Large intestine (tissue), 3 donors: Measurements from ENCODE around the gene HS3ST6. TPM values are rescaled to one million over a fixed set of nuclear protein-coding genes. Genes with fewer than 3 reads are reported as not detected.

Source experiments
- DNase-seq, 2 donors: peaks; one replicate each; pipeline versions ENCODE4 v3.0.0 to v3.0.0-alpha.2; 2013
- H3K27ac ChIP-seq: one replicate; pipeline ENCODE4 v1.5.1; 2013; ENCODE audit warnings: low read length
- H3K27me3 ChIP-seq: 2 replicates; pipeline ENCODE4 v1.6.1; 2013; ENCODE audit warnings: low read length; ENCODE audit not compliant: control insufficient read depth, insufficient read depth
- H3K36me3 ChIP-seq: 2 replicates; pipeline ENCODE4 v1.6.1; 2013; ENCODE audit warnings: low read length; ENCODE audit not compliant: control insufficient read depth, insufficient read depth
- H3K4me1 ChIP-seq: one replicate; pipeline ENCODE4 v1.6.1; 2013; ENCODE audit warnings: low read length; ENCODE audit not compliant: control insufficient read depth, insufficient read depth
- H3K4me3 ChIP-seq: one replicate; pipeline ENCODE4 v1.5.1; 2013; ENCODE audit warnings: low read length
- H3K9me3 ChIP-seq: one replicate; pipeline ENCODE4 v1.6.1; 2013; ENCODE audit warnings: mild to moderate bottlenecking, low read depth, low read length, moderate library complexity; ENCODE audit not compliant: control insufficient read depth
- WGBS: methylation state at CpG from one replicate; pipeline ENCODE4 v1.1.5; 2013; ENCODE audit warnings: low lambda C conversion rate; ENCODE audit not compliant: insufficient coverage; 5-methylcytosine and 5-hydroxymethylcytosine counted together
- polyA plus RNA-seq: library from polyadenylated mRNA; unstranded; fragments of 120-200 nt; gene quantifications from one replicate; pipeline ENCODE4 v1.2.1, GENCODE V29; 2013

HS3ST6 gene
- polyA plus RNA-seq, 1 donor: 0.04 TPM

DNA sequence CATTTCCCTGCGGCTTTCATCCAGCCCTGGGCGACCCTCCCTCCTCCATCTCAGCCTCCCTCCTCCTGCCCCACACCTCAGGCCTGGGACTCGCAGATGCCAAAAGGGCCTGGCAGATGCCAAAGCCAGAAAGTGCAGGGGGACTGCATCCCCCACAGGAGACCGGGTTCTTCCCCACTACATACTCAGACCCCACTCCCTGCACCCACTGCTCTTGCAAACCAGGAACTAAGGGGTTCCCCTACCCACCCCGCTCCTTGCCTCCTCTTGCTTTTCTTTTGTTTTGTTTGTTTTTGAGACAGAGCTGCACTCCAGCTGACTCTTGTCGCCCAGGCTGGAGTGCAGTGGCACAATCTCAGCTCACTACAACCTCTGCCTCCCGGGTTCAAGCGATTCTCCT, 3.2 kb downstream of the HS3ST6 start:
- Histone ChIP-seq H3K4me1 (peaks cover 34% of the 10 kb centered on the region), H3K27ac (no peak overlapping the region), H3K9me3 (peaks cover 13% of the 10 kb centered on the region), H3K27me3 (peaks cover 48% of the 10 kb centered on the region), H3K36me3 (no peaks in the 10 kb centered on the region), H3K4me3 (no peak overlapping the region)
- WGBS: no CpG with 5 or more reads among the region's 8 CpGs
- DNase-seq: no peak

DNA sequence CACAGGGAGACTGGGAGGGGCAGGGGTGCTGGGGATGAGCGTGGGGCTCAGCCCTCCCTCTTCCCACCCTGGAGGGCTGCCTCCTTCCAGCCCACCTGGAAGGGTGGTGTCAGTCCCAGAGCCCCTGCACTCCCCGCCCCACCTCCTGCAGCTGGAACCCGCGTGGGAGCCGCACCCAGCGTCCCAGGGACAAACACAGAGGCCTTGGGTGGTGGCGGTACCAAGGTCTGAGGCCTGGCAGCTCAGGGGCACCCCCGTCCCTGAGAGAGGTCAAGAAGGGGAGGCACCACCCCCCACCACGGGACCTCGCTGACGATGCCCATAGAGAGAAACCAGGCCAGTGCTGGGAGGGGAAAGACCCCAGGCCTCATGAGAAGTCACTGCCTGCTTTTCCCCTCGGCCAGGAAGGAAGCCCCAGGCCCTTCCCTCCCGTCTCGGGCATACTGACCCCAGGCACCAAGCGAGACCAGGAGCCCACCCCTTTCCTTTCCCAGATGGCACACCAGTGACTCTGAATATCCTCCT, 4.1 kb downstream of the HS3ST6 start:
- Histone ChIP-seq H3K4me3 (no peak overlapping the region), H3K9me3 (peaks cover 8% of the 10 kb centered on the region), H3K27ac (no peak overlapping the region), H3K36me3 (no peaks in the 10 kb centered on the region), H3K27me3 (peaks cover 40% of the 10 kb centered on the region), H3K4me1 (peaks cover 35% of the 10 kb centered on the region)
- no CpG with 5 or more reads among the region's 15 CpGs for WGBS
- DNase-seq: no peak

DNA sequence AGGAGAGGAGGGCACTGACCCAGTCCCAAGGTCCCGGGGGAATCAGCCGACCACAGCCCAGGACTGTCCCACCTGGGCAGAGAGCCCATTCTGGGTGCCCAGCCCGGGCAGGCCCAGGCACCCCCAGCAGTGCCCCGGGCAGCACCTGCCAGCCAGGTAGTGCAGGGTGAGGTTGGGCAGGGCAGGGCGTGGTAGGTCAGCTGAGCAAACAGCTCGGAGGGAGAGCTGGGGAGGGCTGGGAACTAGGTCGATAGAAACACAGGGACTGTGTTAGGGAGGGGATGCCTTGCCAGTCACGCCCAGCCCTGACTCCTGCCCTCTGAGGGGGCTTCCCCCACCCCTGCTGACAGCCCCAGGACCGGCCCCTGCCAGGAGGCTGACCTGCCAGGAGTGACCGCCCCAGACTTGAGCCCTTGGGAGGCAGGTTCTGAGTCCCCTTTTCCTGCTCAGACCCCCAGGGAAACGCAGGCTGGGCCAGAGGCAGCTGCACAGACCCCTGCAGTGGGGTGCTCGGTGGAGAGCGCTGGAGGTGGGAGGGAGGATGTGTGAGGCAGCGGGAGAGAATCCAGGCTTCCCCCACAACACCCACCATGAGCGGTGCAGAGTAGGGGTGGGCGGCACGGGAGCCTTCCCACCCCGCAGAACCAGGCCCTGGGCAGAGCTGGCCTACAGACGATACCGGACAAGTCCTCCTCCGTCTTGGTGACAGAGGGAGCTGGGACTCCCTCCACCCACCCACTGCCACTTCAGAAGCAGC, 4.7 kb downstream of the HS3ST6 start:
- H3K27me3 ChIP-seq: peaks cover 33% of the 10 kb centered on the region
- peak; percentile 84 to 88 for DNase-seq
- WGBS: no CpG with 5 or more reads among the region's 21 CpGs
- H3K27ac ChIP-seq: no peak overlapping the region
- H3K4me3 ChIP-seq: no peak overlapping the region
- peaks cover 31% of the 10 kb centered on the region for H3K4me1 ChIP-seq
- peaks cover 7% of the 10 kb centered on the region for H3K9me3 ChIP-seq
- H3K36me3 ChIP-seq: no peaks in the 10 kb centered on the region

DNA sequence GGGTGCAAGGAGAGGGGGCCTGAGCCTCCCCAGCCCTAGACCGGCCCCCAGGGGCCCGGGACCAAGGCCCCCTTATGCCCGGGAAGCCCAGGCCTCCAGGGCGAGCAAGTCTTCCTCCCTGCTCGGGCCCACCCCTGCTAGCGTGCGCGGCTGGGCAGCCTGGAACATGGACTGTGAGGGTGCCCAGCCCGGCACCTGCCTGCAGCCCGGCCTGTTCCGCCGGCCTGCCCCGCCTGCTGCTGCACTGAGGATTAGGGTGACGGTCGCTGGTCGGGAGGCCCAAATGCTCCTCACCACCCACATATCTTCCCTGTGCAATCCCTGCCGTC, 6.0 kb downstream of the HS3ST6 start:
- peaks cover 31% of the 10 kb centered on the region for H3K4me1 ChIP-seq
- no peak overlapping the region for H3K4me3 ChIP-seq
- H3K27me3 ChIP-seq: peaks cover 25% of the 10 kb centered on the region
- H3K27ac ChIP-seq: no peak overlapping the region
- DNase-seq: no peak
- WGBS: no CpG with 5 or more reads among the region's 17 CpGs
- no peaks in the 10 kb centered on the region for H3K36me3 ChIP-seq
- H3K9me3 ChIP-seq: peaks cover 3% of the 10 kb centered on the region

DNA sequence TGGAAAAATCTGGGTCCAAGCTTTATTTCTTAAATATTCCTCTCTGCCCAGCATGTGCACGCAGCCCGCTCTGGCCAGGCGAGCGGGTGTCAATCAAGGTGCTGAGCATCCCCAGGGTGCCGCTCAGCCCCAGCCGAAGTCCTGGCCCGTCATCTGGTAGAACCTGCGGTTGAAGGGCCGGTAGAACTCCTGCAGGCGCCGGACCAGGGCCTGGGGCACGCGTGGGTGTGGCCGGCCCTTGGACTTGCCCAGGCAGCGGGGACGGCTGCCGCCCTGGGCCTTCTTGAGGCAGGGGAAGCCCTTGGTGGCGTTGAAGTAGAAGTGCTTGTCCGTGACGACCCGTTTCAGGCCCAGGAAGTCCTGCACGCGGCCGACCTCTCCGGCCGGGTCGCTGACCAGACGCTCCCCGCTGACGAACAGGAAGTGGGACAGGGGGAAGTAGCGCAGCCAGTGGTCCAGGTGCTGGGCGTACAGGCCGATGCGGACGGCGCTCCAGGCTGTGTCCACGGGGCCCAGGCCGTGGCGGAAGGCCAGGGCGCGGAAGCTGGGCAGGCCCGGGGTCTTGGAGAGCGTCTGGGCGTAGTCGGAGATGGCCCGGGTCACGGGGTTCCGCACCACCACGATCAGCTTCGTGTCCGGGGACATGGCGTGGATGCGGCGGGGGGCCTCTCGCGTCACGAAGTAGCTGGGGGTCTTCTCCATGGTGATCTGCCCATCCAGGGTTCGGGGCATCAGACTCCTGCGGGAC, 6.6 kb downstream of the HS3ST6 start:
- no peak overlapping the region for H3K27ac ChIP-seq
- no peak for DNase-seq
- no CpG with 5 or more reads among the region's 59 CpGs for WGBS
- H3K4me3 ChIP-seq: no peak overlapping the region
- no peaks in the 10 kb centered on the region for H3K36me3 ChIP-seq
- H3K27me3 ChIP-seq: peaks cover 19% of the 10 kb centered on the region
- peaks cover 31% of the 10 kb centered on the region for H3K4me1 ChIP-seq
- peaks cover 3% of the 10 kb centered on the region for H3K9me3 ChIP-seq

DNA sequence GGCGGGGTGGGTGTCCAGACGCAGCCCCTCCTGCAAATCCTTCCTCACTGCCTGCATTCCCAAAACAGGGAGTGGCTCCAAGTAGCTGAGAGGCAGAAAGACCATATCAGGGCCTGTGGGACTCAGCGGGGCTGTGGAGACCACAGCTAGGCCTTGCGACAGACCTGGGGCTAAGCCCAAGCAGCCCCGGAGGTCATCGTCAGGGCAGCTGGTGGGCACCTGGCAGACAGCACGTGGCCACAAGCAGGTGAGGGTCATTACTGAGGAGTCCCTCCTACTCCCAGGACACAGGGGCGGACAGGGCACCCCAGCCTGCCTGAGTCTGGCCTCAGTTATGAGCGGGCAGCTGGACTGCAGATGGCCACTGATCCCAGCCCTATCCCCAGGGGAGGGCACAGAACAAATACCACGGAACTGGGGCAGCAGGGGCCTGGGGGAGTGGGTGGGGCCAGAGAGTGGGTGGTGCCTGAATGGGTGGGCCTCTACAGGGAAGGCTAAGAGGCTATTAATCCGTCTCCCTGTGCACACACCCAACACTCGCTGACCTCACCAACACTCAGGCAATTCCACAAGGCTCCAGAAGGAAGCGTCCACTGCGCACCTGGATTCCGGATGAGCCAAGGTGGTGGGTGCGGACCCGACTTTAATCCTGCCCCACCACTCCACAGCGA, 8.5 kb downstream of the HS3ST6 start:
- Histone ChIP-seq H3K27me3 (peaks cover 4% of the 10 kb centered on the region), H3K4me1 (peaks cover 33% of the 10 kb centered on the region), H3K36me3 (no peaks in the 10 kb centered on the region), H3K9me3 (peaks cover 3% of the 10 kb centered on the region), H3K4me3 (no peak overlapping the region), H3K27ac (no peak overlapping the region)
- no CpG with 5 or more reads among the region's 18 CpGs for WGBS
- peak in 1 of 2 donors; percentile 55 for DNase-seq

DNA sequence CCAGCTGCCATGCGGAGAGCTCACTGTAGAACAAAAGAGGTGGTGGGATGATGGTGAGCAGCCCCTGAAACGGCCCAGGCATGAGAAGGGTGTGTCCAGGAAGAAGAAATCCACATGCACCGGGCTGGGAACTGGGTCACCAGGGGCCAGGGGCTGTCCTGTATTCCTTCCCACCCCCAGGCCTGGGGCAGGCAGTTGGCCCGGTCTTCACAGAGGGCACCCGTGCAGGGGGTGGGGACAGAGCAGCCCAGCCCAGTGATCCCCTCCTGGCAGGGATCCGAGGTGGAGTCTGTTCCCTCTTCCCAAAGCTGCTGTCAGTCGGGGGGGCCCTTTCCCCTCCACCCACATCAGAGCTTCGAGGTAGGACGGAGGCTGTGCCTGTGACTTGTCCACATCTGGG, 9.2 kb downstream of the HS3ST6 start:
- no peaks in the 10 kb centered on the region for H3K36me3 ChIP-seq
- no peak for DNase-seq
- peaks cover 35% of the 10 kb centered on the region for H3K4me1 ChIP-seq
- WGBS: no CpG with 5 or more reads among the region's 9 CpGs
- peaks cover 3% of the 10 kb centered on the region for H3K9me3 ChIP-seq
- no peaks in the 10 kb centered on the region for H3K27me3 ChIP-seq
- no peak overlapping the region for H3K27ac ChIP-seq
- H3K4me3 ChIP-seq: no peak overlapping the region

DNA sequence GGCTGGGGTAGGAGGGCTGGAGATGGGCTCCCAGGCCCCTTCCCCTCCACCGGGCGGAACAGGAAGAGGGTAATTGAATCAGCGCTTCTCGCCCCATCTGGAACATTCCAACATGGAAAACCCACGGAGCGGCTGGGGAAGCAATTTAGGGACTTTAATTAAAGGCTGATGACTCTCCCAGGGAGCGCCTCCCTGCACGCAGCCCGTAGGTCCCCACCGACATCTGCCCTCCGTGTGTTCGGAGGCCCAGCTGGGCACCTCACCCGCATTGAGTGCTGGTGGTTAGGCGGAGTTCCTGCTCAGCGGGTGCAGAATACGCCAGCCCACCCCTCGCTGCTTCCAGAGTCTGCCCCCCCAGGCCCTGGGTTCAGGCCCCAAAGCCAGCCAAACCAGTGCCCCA, 10.0 kb downstream of the HS3ST6 start:
- no peaks in the 10 kb centered on the region for H3K36me3 ChIP-seq
- peaks cover 3% of the 10 kb centered on the region for H3K9me3 ChIP-seq
- WGBS: no CpG with 5 or more reads among the region's 17 CpGs
- no peak overlapping the region for H3K27ac ChIP-seq
- peaks cover 31% of the 10 kb centered on the region for H3K4me1 ChIP-seq
- no peaks in the 10 kb centered on the region for H3K27me3 ChIP-seq
- no peak overlapping the region for H3K4me3 ChIP-seq
- no peak for DNase-seq

DNA sequence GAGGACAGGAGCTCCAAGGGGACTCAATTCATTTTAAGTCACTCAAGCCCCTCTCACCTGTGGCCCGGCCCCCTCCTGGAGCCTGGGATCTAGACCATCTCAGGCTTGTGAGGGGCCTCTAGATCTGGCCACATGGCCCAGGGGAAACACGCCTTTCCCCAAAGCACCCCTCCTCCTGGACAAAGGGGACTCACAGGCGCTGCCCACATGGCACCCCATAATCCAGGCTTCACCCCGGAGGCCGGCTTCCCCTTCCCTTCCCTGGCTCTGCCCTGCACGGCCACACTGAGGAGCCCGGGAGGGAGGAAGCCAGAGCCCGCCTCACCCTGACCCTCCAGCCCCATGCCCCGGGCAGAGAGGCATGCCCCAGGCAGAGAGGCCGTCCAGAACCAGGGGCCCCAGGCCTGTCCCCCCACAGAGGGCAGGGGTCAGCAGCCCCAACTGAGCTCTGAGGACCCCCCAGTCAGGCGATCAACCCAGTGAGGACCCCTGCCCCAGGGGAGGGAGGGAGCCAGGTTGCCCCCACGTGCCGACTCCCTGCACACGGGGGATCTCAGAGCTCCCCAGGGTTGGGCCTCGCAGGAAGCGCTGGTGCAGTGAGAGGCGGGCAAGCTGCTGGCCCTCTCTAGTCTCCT, 10.9 kb downstream of the HS3ST6 start:
- Histone ChIP-seq H3K4me3 (no peak overlapping the region), H3K27me3 (no peaks in the 10 kb centered on the region), H3K27ac (no peak overlapping the region), H3K9me3 (peaks cover 3% of the 10 kb centered on the region), H3K36me3 (no peaks in the 10 kb centered on the region), H3K4me1 (peaks cover 24% of the 10 kb centered on the region)
- no peak for DNase-seq
- no CpG with 5 or more reads among the region's 17 CpGs for WGBS

DNA sequence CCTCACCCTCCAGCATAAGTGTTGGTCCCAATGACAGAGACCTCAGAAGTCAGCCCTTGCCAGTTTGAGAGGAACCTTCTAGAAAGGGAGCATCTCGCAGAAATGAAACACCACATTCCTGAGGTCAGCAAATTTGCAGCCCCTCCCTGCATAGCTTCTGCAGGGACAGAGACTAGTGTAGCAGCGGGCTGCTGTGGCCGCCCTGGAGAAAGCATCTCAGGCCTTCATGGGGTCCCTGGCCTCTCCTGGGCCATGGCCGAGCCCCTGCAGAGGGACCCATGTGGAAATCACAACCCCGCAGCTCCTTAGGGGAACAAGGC, 11.4 kb downstream of the HS3ST6 start:
- Histone ChIP-seq H3K4me3 (no peak overlapping the region), H3K36me3 (no peaks in the 10 kb centered on the region), H3K27ac (no peak overlapping the region), H3K9me3 (no peaks in the 10 kb centered on the region), H3K4me1 (peaks cover 19% of the 10 kb centered on the region), H3K27me3 (no peaks in the 10 kb centered on the region)
- DNase-seq: no peak
- no CpG with 5 or more reads among the region's 5 CpGs for WGBS
